Glomerular visceral epithelial cell (primary cell): ENCODE data around the gene ADIG.
A peak's percentile ranks its signal among the peaks of the same experiment; 100 is the strongest.
"Not testable (repeated sequence)": the region's sequence is repeated elsewhere in the genome, so short reads cannot be mapped to it uniquely, and the experiment has no call there.

Source experiments
- DNase-seq: peaks from one replicate; pipeline ENCODE4 v3.0.0-alpha.2; 2016; ENCODE audit errors: extremely low spot score

Gene ADIG

GRCh38 chr20:38573413-38573812 is 7.6 kb upstream of the ADIG start:
- no peak for DNase-seq

- no peak for DNase-seq
Measured at GRCh38 chr20:38579219-38579910, 1.6 kb upstream of the ADIG start.

GRCh38 chr20:38579921-38580320 is 1.1 kb upstream of the ADIG start:
- DNase-seq: no peak

GRCh38 chr20:38581830-38582358 is 897 bp downstream of the ADIG start:
- DNase-seq: no peak

- DNase-seq: no peak
Measured at GRCh38 chr20:38583306-38583705, 2.3 kb downstream of the ADIG start.

GRCh38 chr20:38584099-38584763 is 3.2 kb downstream of the ADIG start:
- DNase-seq: no peak

GRCh38 chr20:38585404-38586180 is 4.6 kb downstream of the ADIG start:
- DNase-seq: no peak

GRCh38 chr20:38586181-38586525 is 5.2 kb downstream of the ADIG start:
- no peak for DNase-seq

- no peak for DNase-seq
Measured at GRCh38 chr20:38588303-38588702, 7.3 kb downstream of the ADIG start.

GRCh38 chr20:38589351-38589750 is 8.4 kb downstream of the ADIG start:
- DNase-seq: no peak

GRCh38 chr20:38589967-38590675 is 9.1 kb downstream of the ADIG start:
- no peak for DNase-seq

GRCh38 chr20:38590676-38591473 is 9.9 kb downstream of the ADIG start:
- DNase-seq: peak; percentile 75

GRCh38 chr20:38591474-38592410 is 10.7 kb downstream of the ADIG start:
- no peak for DNase-seq

GRCh38 chr20:38592411-38592790 is 11.4 kb downstream of the ADIG start:
- DNase-seq: peak; percentile 52

GRCh38 chr20:38594281-38594680 is 13.3 kb downstream of the ADIG start:
- DNase-seq: not testable (repeated sequence)

- not testable (repeated sequence) for DNase-seq
Measured at GRCh38 chr20:38595886-38596285, 14.9 kb downstream of the ADIG start.

- DNase-seq: peak; percentile 96
Measured at GRCh38 chr20:38599410-38599882, 18.4 kb downstream of the ADIG start.

- no peak for DNase-seq
Measured at GRCh38 chr20:38600057-38600456, 19.1 kb downstream of the ADIG start.

- peak; percentile 57 for DNase-seq
Measured at GRCh38 chr20:38601216-38602184, 20.5 kb downstream of the ADIG start, which contains the start of gene ARHGAP40. ARHGAP40 (plus strand) TSS chr20:38601809.
